ENCODE results near the gene PDK2.

The PDK2 gene

DNA sequence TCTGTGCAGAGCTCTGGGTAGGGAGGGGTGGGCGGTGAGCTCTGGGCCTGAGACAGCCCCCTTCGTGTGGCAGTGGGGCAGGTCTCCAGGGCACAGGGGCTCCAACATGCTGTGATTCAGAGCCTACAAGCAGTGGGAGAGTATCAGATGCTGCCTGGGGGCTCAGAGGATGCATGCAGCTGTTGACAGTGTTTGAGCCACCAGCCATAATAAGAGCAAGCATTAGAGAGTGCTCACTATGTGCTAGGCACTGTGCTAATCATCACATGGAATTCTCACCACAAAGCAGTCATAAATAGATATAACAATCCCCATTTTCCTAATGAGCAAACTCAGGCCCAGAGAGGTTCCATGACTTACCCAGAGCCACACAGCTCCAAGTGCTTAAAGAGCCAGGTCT is 8.1 kb downstream of the PDK2 start:
- Histone ChIP-seq H3K9ac (ENCODE audit: low read length) (no peak overlapping the region), H3K4me3 (ENCODE audit: low read length) (no peak overlapping the region), H3K9me3 (ENCODE audit: control insufficient read depth, low read length) (no peaks in the 10 kb centered on the region), H3K4me1 (ENCODE audit: control insufficient read depth, insufficient read depth, low read length) (peaks cover 47% of the 10 kb centered on the region), H3K27me3 (replicated peaks; ENCODE audit: control insufficient read depth, insufficient read depth, low read length) (no peaks in the 10 kb centered on the region), H3K36me3 (ENCODE audit: control insufficient read depth, insufficient read depth, low read length, severe bottlenecking) (peaks cover 30% of the 10 kb centered on the region)
- no peak for DNase-seq (ENCODE audit: low read depth)

DNA sequence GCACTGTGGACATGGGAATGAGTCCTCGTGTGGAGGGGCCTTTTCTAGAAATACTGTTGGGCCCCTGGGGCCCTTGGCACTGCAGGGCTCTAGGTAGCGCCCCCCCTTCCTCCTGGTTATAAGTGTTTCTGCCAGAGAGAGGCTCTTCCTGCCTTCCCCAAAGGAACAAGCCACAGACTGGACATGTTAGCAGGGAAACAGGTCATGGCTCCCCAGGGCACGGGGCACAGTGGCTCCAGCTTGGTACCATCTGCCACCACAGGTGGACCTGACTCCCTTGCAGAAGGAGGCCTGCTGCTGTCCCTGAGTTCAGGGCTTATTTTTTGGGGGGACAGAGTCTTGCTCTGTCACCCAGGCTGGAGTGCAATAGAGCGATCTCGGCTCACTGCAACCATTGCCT is 8.8 kb downstream of the PDK2 start:
- DNase-seq (ENCODE audit: low read depth): no peak
- Histone ChIP-seq H3K36me3 (ENCODE audit: control insufficient read depth, insufficient read depth, low read length, severe bottlenecking) (peaks cover 29% of the 10 kb centered on the region), H3K9ac (ENCODE audit: low read length) (no peak overlapping the region), H3K4me1 (ENCODE audit: control insufficient read depth, insufficient read depth, low read length) (peaks cover 42% of the 10 kb centered on the region), H3K9me3 (ENCODE audit: control insufficient read depth, low read length) (no peaks in the 10 kb centered on the region), H3K4me3 (ENCODE audit: low read length) (no peak overlapping the region), H3K27me3 (replicated peaks; ENCODE audit: control insufficient read depth, insufficient read depth, low read length) (no peaks in the 10 kb centered on the region)

DNA sequence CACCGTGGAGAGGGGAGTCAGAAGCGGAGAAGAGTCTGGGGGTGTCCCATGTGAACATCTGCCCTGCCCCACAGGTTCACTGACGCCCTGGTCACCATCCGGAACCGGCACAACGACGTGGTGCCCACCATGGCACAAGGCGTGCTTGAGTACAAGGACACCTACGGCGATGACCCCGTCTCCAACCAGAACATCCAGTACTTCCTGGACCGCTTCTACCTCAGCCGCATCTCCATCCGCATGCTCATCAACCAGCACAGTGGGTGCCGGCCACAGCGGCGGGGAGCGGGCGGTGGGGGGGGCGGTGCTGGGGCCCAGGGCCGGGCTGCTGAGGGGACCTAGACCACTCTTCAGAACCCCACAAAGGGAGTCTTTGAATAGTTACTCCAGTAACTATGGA is 10.7 kb downstream of the PDK2 start:
- no peaks in the 10 kb centered on the region for H3K27me3 ChIP-seq (replicated peaks; ENCODE audit: control insufficient read depth, insufficient read depth, low read length)
- peaks cover 29% of the 10 kb centered on the region for H3K4me1 ChIP-seq (ENCODE audit: control insufficient read depth, insufficient read depth, low read length)
- H3K36me3 ChIP-seq (ENCODE audit: control insufficient read depth, insufficient read depth, low read length, severe bottlenecking): peaks cover 41% of the 10 kb centered on the region
- no peak overlapping the region for H3K4me3 ChIP-seq (ENCODE audit: low read length)
- DNase-seq (ENCODE audit: low read depth): no peak
- no peak overlapping the region for H3K9ac ChIP-seq (ENCODE audit: low read length)
- H3K9me3 ChIP-seq (ENCODE audit: control insufficient read depth, low read length): no peaks in the 10 kb centered on the region

DNA sequence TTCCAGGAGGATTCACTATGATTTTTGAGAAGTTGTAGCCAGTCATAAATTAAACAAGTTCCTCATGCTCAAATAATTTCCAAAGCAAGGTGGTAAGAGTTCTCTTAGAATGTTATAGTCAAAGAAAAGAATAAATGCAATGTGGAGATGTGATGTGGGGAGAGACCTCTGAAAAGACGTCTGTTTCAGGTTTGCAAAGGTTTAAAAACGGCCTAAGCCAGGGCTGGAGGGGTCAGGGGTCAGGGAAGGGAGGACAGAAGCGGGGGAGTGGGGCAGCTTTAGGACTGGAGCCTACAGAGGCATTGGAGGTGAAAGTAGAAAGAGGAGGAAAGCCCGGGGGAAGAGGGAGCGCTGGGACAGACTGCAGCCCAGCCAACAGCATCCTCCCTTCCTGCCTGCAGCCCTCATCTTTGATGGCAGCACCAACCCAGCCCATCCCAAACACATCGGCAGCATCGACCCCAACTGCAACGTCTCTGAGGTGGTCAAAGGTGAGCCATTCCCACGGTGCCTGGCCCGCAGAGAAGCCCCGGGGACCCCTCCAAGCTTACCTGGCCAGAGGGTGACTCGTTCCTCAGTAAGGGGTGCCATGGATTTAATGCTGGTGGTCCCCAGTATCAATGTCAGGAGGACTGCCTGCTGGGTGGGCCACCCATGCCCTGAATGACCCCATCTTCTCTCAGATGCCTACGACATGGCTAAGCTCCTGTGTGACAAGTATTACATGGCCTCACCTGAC is 11.4 kb downstream of the PDK2 start:
- Histone ChIP-seq H3K9me3 (ENCODE audit: control insufficient read depth, low read length) (no peaks in the 10 kb centered on the region), H3K27me3 (replicated peaks; ENCODE audit: control insufficient read depth, insufficient read depth, low read length) (no peaks in the 10 kb centered on the region), H3K9ac (ENCODE audit: low read length) (no peak overlapping the region), H3K4me1 (ENCODE audit: control insufficient read depth, insufficient read depth, low read length) (peaks cover 26% of the 10 kb centered on the region), H3K36me3 (ENCODE audit: control insufficient read depth, insufficient read depth, low read length, severe bottlenecking) (peaks cover 41% of the 10 kb centered on the region), H3K4me3 (ENCODE audit: low read length) (no peak overlapping the region)
- no peak for DNase-seq (ENCODE audit: low read depth)

DNA sequence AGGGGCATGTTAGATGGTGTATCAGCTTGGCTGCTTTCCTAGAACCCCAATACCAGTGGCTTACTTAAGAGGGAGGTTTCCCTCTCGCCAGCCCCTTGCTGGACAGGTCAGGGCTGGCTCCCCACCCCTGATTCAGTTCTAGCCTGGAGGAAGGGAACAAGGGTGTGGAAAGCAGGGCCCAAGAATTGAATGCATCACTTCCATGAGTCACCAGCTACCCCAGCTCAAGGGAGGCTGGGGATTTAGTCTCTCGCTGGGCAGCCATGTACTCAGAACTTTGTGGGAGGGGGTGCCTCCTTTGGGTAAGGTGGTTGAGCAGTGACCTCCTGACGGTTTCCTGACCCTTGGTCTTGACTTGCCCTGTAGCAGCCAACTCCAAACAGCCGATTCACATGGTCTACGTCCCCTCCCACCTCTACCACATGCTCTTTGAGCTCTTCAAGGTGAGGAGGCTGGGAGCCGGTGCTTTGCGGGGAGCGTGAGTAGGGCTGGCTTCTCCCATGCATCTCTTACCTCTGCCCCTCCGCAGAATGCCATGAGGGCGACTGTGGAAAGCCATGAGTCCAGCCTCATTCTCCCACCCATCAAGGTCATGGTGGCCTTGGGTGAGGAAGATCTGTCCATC is 12.8 kb downstream of the PDK2 start:
- H3K9ac ChIP-seq (ENCODE audit: low read length): no peak overlapping the region
- DNase-seq (ENCODE audit: low read depth): peak; percentile 68
- no peak overlapping the region for H3K4me3 ChIP-seq (ENCODE audit: low read length)

DNA sequence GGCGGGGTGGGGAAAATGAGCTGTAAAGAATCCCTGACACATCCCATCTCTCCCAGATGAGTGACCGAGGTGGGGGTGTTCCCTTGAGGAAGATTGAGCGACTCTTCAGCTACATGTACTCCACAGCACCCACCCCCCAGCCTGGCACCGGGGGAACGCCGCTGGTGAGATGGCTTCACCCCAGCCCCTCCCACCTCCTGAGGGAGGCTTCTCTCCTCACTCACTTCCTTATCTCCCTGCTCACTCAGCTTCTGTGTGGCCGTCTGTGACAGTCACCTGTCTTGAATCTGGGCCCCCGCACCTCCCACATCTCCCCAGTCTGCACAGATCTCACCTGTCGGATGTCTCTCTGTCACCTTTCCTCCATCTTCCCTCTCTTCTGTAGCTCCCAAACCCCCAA is 13.4 kb downstream of the PDK2 start:
- no peak overlapping the region for H3K4me3 ChIP-seq (ENCODE audit: low read length)
- peaks cover 41% of the 10 kb centered on the region for H3K36me3 ChIP-seq (ENCODE audit: control insufficient read depth, insufficient read depth, low read length, severe bottlenecking)
- no peak for DNase-seq (ENCODE audit: low read depth)
- no peaks in the 10 kb centered on the region for H3K27me3 ChIP-seq (replicated peaks; ENCODE audit: control insufficient read depth, insufficient read depth, low read length)
- peaks cover 23% of the 10 kb centered on the region for H3K4me1 ChIP-seq (ENCODE audit: control insufficient read depth, insufficient read depth, low read length)
- H3K9me3 ChIP-seq (ENCODE audit: control insufficient read depth, low read length): no peaks in the 10 kb centered on the region
- no peak overlapping the region for H3K9ac ChIP-seq (ENCODE audit: low read length)

More for the DNA sequence above, 12.8 kb downstream of the PDK2 start:
- H3K9me3 ChIP-seq (ENCODE audit: control insufficient read depth, low read length): no peaks in the 10 kb centered on the region
- H3K4me1 ChIP-seq (ENCODE audit: control insufficient read depth, insufficient read depth, low read length): peaks cover 26% of the 10 kb centered on the region
- no peaks in the 10 kb centered on the region for H3K27me3 ChIP-seq (replicated peaks; ENCODE audit: control insufficient read depth, insufficient read depth, low read length)
- H3K36me3 ChIP-seq (ENCODE audit: control insufficient read depth, insufficient read depth, low read length, severe bottlenecking): peaks cover 41% of the 10 kb centered on the region

DNA sequence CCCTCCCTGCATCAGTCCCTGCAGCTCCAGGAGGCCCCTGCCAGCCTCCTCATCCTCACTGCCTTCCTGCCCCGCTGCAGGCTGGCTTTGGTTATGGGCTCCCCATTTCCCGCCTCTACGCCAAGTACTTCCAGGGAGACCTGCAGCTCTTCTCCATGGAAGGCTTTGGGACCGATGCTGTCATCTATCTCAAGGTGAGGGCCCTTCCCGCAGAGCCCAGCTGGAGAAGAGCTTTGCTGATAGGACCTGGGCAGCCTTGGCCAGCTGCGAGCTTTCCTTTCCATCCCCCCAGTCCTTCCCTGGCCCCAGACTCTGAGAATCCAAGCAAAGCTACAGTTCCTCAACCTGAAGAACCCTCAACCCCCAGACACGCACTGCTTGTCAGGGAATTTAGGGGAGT is 14.1 kb downstream of the PDK2 start:
- H3K36me3 ChIP-seq (ENCODE audit: control insufficient read depth, insufficient read depth, low read length, severe bottlenecking): peaks cover 41% of the 10 kb centered on the region
- H3K9me3 ChIP-seq (ENCODE audit: control insufficient read depth, low read length): no peaks in the 10 kb centered on the region
- no peak overlapping the region for H3K9ac ChIP-seq (ENCODE audit: low read length)
- H3K4me3 ChIP-seq (ENCODE audit: low read length): no peak overlapping the region
- H3K4me1 ChIP-seq (ENCODE audit: control insufficient read depth, insufficient read depth, low read length): peaks cover 23% of the 10 kb centered on the region
- H3K27me3 ChIP-seq (replicated peaks; ENCODE audit: control insufficient read depth, insufficient read depth, low read length): no peaks in the 10 kb centered on the region
- no peak for DNase-seq (ENCODE audit: low read depth)

DNA sequence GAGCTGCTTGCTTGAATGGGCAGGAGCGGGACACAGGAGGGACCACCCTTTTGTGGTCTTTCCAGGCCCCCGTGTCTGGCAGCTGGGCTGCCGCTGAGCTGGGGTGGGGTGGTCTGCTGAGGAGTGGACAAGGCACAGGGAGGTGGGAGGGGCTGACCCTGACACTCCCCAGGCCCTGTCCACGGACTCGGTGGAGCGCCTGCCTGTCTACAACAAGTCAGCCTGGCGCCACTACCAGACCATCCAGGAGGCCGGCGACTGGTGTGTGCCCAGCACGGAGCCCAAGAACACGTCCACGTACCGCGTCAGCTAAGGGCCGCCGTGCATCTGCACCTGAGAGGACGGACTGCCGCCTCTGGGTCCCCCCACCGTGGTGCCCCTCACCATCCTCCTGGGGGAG is 14.6 kb downstream of the PDK2 start:
- no peak overlapping the region for H3K9ac ChIP-seq (ENCODE audit: low read length)
- no peak for DNase-seq (ENCODE audit: low read depth)
- peaks cover 41% of the 10 kb centered on the region for H3K36me3 ChIP-seq (ENCODE audit: control insufficient read depth, insufficient read depth, low read length, severe bottlenecking)
- no peaks in the 10 kb centered on the region for H3K9me3 ChIP-seq (ENCODE audit: control insufficient read depth, low read length)
- H3K4me1 ChIP-seq (ENCODE audit: control insufficient read depth, insufficient read depth, low read length): peaks cover 23% of the 10 kb centered on the region
- no peak overlapping the region for H3K4me3 ChIP-seq (ENCODE audit: low read length)
- no peaks in the 10 kb centered on the region for H3K27me3 ChIP-seq (replicated peaks; ENCODE audit: control insufficient read depth, insufficient read depth, low read length)

DNA sequence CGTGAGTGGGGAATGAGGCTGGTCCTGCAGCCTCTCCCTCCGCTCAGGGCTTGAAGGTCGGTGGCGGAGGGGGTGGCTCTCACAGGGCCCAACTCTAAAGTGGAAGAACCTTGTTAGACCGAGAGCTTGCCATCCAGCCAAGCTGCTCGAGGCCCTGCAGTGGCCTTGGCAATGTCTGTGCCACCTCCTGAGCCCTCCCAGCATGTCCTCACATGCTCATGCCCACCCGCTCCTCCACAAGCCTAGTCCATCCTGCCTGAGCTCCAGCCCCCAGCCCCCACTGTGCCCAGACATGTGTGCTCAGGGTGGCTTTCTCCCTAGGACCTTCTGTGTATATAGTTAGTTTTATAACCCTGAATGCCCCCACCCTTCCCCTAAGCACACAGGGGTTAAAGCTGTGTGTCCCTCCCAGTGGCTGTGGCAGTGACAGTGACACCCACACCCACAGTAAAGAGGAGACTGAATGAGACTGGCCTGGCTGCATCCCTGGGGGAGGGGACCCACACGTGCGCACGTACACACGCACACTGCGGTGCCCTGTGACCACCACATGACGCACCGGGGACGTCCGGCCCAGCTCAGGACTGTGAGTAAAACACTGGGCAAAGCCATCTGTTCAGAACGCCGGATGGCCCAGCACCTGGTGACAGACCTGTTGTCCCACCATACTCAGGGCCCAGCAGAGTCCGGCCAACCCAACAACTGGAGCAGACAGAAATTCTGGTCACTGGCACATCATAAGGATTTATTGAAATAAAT is 15.6 kb downstream of the PDK2 start:
- Histone ChIP-seq H3K4me3 (ENCODE audit: low read length) (no peak overlapping the region), H3K9ac (ENCODE audit: low read length) (no peak overlapping the region), H3K4me1 (ENCODE audit: control insufficient read depth, insufficient read depth, low read length) (peaks cover 23% of the 10 kb centered on the region), H3K27me3 (replicated peaks; ENCODE audit: control insufficient read depth, insufficient read depth, low read length) (no peaks in the 10 kb centered on the region), H3K9me3 (ENCODE audit: control insufficient read depth, low read length) (no peaks in the 10 kb centered on the region), H3K36me3 (ENCODE audit: control insufficient read depth, insufficient read depth, low read length, severe bottlenecking) (peaks cover 41% of the 10 kb centered on the region)
- no peak for DNase-seq (ENCODE audit: low read depth)

DNA sequence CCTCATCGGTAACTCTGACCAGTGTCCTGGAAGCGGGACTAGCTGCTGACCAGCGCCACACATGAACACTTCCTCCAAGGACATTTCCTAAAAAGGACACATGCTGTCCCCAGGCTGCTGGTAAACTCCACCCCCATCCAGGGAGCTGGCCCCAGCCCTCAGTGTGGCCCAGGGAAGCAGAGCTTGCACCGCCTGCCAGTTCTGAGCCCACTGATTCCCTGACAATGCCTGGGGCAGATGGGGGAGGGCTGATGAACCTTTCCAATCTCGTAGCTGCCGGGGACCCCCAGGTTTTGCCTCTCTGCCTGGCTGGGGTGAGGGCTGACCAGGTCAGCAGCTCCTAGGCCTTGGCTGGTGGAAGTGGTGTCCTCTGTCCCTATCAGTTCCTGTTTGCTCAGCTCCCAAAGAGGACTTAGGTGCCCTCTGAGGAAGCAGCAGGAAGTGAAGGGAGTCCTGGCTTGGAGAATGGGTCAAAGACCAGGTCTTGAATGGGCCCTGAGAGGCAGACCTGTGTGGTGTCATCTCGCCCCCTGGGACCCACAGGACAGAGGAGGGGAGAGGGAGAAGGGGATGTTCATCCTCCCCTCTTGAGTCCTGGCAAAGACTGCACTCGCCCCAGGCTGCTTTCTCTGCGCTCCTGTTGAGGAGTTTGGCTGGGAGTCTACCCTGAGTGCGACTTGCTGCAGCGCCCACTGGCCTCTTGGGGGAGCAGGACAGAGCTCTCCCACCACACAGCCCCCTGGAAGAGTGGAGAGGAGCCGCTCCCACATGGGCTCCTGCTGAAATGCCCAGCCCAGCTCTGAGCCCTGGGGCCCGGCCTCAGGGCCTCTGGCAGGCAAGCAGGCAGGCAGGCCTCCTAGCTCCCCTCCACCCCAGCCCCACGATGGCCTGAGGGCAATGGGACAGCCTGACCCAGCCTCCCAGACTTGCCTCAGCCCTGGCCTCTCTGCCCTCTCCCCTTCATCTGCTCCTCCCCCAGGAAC is 16.8 kb downstream of the PDK2 start:
- Histone ChIP-seq H3K27me3 (replicated peaks; ENCODE audit: control insufficient read depth, insufficient read depth, low read length) (no peaks in the 10 kb centered on the region), H3K9me3 (ENCODE audit: control insufficient read depth, low read length) (no peaks in the 10 kb centered on the region), H3K36me3 (ENCODE audit: control insufficient read depth, insufficient read depth, low read length, severe bottlenecking) (peaks cover 32% of the 10 kb centered on the region), H3K4me1 (ENCODE audit: control insufficient read depth, insufficient read depth, low read length) (peaks cover 23% of the 10 kb centered on the region), H3K9ac (ENCODE audit: low read length) (peak overlapping the region; percentile 33), H3K4me3 (ENCODE audit: low read length) (no peak overlapping the region)
- DNase-seq (ENCODE audit: low read depth): no peak

Data from adipocyte (in vitro differentiated cells).